NCI-H2107 (cell line): ENCODE data around the gene PRMT2.

Experiments used
- DNase-seq: peaks from one replicate; lab custom pipeline; 2025; lab: John Stamatoyannopoulos, UW

The PRMT2 gene

GRCh38 chr21:46635324-46636180 lies at the start of gene PRMT2:
TSS of gene PRMT2 (plus strand) at chr21:46635674. CDS start at chr21:46636952, 1,278 bp downstream.
- DNase-seq = peak; percentile 98

DNA sequence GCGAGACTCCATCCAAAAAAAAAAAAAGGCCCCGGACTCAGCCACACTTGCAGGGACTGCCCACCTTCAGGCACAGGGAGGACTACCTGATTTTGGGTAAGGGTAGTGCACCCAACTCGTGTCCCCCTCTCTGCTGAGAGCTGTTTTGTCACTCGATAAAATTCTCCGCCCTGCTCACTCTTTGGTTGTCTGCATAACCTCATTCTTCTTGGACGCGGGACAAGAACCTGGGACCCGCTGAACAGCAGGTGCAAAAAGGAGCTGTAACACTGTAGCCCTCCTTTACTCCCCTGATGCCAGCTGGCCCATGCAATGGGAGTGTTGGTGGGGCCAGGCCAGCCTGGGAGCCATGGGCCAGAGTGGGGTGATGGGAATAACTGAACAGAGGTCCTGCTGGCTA lies 41.2 kb upstream of the PRMT2 start:
- DNase-seq = no peak

DNA sequence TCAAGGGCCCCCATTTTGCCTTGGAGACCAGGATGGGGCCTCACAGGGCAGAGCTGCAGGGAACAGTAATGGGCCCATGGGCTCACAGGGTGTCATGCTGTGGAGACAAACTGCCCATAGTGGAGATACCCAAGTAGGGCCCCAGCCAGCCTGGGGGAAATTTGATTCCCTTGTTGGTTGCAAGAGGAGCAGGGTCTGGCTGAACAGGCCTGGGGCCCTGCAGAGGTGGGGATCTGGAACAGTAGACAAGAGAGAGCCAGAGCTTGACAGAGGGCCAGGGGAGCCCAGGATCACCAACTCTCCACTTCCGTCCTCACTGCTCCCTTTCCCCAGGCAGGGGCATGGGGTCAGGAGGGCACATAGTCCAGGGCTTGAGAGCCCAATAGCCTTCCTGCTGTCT lies 39.3 kb upstream of the PRMT2 start:
- no peak for DNase-seq

DNA sequence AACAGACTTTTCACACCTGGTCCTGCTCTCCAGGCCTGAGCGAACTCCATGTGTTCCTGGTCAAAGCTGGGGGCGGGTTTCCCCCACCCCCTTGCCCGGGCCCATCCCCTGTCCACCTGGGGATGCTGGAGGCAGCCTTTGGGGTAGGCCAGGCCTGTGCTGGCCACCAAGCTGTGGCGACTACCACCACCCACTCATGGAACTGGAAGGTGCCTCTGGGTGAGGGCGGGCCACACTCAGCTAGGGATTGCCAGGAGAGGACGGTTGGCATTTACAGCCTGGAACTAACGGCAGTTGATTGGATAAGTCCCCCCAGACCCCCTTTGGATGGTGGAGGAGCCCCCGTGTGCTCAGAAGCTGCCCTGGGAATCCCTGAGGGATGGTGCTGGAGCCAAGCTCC lies 38.4 kb upstream of the PRMT2 start:
- DNase-seq = no peak

DNA sequence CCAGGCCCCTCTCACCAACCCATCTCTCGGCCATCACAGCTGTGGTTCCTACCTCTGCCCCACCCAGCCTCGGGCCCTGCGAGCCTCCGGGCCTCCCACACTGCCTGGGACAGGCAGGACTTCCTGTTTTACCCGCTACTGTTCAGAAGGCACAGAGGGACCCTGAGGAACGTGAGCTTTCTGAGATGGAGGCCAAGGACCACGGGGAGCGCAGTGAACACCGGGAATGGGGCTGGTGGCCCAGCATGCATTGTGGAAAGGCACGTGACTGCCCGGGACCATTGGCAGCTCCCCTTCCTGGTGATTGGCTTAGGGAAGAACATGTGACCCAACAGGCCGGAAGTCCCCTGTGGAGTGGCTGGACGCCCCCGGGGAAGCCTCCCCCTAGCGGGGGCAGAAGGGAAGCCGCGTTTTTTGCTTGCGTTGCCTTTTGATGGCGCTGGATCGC lies 37.6 kb upstream of the PRMT2 start:
- no peak for DNase-seq

GRCh38 chr21:46598581-46599572 lies 36.6 kb upstream of the PRMT2 start:
- no peak for DNase-seq

- DNase-seq = no peak
These were observed 35.2 kb upstream of the PRMT2 start for GRCh38 chr21:46600305-46600704.

- no peak for DNase-seq
These were observed 34.5 kb upstream of the PRMT2 start for GRCh38 chr21:46600978-46601377.

- no peak for DNase-seq
These were observed 32.2 kb upstream of the PRMT2 start for GRCh38 chr21:46603228-46603627.

- no peak for DNase-seq
These were observed 31.0 kb upstream of the PRMT2 start for GRCh38 chr21:46604329-46604974.

DNA sequence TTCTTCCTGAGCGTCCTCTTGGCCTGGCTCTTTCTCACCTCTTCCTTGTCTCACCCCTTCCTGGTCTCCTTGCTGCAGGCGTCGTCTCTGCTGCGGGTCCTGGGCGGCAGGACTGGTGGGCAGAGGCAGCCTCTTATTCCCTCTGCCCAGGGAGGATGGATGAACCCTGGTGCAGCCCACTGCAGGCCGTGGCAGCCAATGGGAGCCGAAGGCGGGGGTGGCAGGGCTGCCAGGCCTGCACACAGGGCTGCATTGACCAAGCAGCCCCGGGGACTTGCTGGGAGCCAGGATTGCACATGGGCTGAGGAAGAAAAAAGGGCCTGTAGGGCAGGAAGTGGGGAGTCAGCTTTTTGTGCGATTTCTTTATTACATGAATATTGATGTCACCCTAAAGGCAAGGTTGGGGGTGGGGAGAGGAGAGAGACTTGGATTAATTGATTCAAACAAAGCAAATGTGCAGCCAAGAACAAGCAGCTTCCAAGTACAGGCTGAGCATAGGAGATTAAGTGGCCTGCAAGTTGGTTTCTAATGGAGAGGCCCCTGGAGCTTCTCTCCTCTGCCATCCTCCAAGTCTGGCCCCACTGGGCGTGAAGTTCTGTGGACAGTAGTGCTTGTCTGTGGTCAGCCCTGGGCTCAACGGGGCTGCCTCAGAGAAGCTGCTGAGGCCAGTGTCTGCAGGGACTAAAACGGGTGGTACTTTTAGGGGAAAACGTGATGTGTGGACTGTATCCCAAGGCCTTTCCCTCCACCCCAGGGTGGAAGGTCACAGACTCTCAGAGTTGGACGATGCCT lies 30.3 kb upstream of the PRMT2 start, which contains the start of gene S100B:
Gene S100B (minus strand): TSS at position 108 of the 792 bp plus-strand sequence. CDS start 2,667 bp downstream, outside the sequence.
- DNase-seq = no peak

DNA sequence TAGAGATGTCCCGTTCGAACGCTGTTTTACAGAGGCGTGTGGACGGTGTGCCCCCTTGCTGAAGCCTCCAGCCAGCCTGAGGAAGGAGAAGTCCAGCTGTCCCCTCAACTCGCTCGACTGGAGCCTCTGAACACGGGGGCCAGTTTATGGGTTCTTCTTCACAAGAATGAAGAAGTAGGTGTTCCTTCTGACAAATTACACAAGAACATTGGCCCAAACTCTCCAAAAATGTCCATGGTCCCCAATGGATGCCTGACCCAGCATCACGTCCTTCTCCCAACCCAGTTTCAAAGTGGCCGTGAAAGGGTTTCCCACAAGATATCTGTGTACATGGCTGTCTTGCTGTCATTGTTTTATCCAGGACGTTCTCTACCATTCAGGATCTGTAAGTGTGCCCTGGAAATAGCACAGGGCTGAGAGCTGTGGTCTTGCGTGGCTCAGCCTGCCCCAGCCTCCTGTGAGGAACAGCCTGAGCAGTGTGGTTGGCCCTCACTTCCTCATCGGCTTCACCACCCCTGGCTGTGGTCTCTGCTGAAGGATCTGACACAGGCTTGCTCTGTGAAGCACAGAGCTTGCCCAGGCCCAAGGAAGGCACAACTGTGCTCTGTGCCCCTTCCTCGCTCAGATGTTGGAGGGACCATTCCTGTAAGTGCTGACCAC lies 29.6 kb upstream of the PRMT2 start:
- DNase-seq = no peak

GRCh38 chr21:46606427-46606813 lies 29.1 kb upstream of the PRMT2 start:
- DNase-seq = no peak

GRCh38 chr21:46607636-46608035 lies 27.8 kb upstream of the PRMT2 start:
- no peak for DNase-seq

GRCh38 chr21:46608672-46609111 lies 26.8 kb upstream of the PRMT2 start:
- no peak for DNase-seq

DNA sequence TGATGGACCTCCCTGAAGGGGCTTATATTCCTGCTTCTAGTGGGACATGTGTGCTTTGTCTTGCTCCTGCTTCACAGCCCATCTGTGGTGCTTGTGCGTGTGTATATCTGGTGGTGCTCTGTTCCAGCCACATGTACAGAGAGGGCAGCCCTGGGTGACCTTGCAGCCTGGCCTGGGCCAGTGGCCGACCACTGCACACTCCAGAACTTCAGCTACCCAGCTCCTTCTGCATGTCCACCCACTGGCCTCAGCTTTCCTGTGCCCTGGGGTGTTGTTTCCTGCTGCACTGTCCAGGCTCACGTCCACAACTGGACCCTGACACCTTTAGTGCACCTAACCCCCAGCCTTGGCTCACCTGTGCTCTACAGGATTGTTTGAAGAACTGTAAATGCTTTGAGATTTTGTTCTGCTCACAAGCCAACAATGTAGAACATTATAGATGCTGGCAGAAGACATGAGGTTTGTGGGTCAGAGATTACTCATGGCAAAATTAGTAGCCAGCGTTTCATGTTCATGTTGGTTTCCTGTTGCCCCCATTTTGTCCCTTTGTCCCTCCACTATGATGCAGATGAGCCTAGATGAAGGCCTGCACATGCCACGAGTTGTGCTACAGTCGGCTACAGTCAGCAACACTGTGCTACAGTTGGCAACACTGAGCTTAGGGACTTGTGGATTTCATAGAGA lies 25.3 kb upstream of the PRMT2 start:
- DNase-seq = no peak

GRCh38 chr21:46613391-46613790 lies 22.1 kb upstream of the PRMT2 start:
- DNase-seq = no peak

DNA sequence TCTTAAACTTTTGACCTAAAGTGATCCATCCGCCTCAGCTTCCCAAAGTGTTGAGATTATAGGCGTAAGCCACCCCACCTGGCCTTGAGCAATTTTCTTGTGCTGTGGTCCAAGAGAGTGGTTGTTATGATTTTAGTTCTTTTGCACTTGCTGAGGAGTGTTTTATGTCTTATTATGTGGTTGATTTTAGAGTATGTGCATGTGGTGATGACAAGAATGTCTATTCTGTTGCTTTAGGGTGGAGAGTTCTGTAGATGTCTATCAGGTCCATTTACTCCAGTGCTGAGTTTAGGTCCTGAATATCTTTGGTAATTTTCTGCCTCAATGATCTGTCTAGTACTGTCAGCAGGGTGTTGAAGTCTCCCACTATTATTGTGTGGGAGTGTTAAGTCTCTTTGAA lies 19.4 kb upstream of the PRMT2 start:
- DNase-seq = no peak

- no peak for DNase-seq
These were observed 18.8 kb upstream of the PRMT2 start for GRCh38 chr21:46616656-46617055.
